ENCODE measurements around the gene MZB1. TPM values are rescaled to one million over a fixed set of nuclear protein-coding genes. Genes with fewer than 3 reads are reported as not detected.

Gene MZB1
- total RNA-seq, 1 donor from 2014 or later, result not detected

DNA sequence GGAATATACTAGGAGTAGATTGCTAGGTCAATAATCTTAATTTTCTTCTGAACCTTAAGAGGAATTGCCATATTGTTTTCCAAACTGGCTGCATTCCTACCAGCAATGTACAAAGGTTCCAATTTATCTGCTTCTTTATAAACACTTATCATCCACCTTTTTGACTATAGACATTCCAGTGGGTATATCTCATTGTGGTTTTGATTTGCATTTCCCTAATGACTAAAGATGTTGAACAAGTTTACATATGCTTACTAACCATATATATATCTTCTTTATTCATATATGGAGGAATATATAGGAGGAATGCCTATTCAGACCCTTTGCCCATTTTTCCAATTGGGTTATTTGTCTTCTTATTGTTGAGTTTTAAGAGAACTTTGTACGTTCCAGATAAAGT is 42.0 kb upstream of the MZB1 start:
- no peak overlapping the region for H3K27ac Mint-ChIP-seq (ENCODE audit: unreplicated experiment)
- H3K27me3 Mint-ChIP-seq (ENCODE audit: unreplicated experiment), result no peaks in the 10 kb centered on the region
- no peaks in the 10 kb centered on the region for H3K4me1 Mint-ChIP-seq (ENCODE audit: low read depth, unreplicated experiment)
- H3K4me3 Mint-ChIP-seq (ENCODE audit: unreplicated experiment), result no peak overlapping the region
- H3K9me3 Mint-ChIP-seq (ENCODE audit: unreplicated experiment), result no peaks in the 10 kb centered on the region
- TF ChIP-seq, protein P1, sequence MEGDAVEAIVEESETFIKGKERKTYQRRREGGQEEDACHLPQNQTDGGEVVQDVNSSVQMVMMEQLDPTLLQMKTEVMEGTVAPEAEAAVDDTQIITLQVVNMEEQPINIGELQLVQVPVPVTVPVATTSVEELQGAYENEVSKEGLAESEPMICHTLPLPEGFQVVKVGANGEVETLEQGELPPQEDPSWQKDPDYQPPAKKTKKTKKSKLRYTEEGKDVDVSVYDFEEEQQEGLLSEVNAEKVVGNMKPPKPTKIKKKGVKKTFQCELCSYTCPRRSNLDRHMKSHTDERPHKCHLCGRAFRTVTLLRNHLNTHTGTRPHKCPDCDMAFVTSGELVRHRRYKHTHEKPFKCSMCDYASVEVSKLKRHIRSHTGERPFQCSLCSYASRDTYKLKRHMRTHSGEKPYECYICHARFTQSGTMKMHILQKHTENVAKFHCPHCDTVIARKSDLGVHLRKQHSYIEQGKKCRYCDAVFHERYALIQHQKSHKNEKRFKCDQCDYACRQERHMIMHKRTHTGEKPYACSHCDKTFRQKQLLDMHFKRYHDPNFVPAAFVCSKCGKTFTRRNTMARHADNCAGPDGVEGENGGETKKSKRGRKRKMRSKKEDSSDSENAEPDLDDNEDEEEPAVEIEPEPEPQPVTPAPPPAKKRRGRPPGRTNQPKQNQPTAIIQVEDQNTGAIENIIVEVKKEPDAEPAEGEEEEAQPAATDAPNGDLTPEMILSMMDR (IDR thresholded peaks at IDR 0.05; ENCODE audit: partially characterized antibody, unreplicated experiment), result no peak
- no peaks in the 10 kb centered on the region for H3K36me3 Mint-ChIP-seq (ENCODE audit: unreplicated experiment)
- no peak for DNase-seq

DNA sequence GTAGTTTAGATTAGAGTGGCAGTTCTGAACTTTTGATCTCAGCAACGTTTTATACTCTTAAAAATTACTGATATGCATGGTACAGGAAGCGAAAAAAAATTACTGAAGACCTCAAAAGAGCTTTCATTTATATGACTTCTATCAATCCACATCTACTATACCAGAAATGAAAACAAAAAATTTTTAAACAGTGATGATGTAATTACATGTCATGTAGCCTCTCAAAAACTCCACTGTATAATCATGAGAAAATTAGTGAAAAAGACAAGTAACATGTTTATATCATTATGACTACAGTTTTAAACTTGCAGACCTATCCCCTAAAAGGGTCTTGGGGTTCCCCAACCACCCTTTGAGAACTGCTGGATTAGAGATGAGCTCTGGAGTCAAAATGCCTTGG is 40.3 kb upstream of the MZB1 start:
- DNase-seq, result no peak
- no peak overlapping the region for H3K27ac Mint-ChIP-seq (ENCODE audit: unreplicated experiment)
- no peaks in the 10 kb centered on the region for H3K9me3 Mint-ChIP-seq (ENCODE audit: unreplicated experiment)
- no peak overlapping the region for H3K4me3 Mint-ChIP-seq (ENCODE audit: unreplicated experiment)
- no peaks in the 10 kb centered on the region for H3K27me3 Mint-ChIP-seq (ENCODE audit: unreplicated experiment)
- TF ChIP-seq, protein P1 (IDR thresholded peaks at IDR 0.05; ENCODE audit: partially characterized antibody, unreplicated experiment), result no peak
- no peaks in the 10 kb centered on the region for H3K4me1 Mint-ChIP-seq (ENCODE audit: low read depth, unreplicated experiment)
- H3K36me3 Mint-ChIP-seq (ENCODE audit: unreplicated experiment), result no peaks in the 10 kb centered on the region

DNA sequence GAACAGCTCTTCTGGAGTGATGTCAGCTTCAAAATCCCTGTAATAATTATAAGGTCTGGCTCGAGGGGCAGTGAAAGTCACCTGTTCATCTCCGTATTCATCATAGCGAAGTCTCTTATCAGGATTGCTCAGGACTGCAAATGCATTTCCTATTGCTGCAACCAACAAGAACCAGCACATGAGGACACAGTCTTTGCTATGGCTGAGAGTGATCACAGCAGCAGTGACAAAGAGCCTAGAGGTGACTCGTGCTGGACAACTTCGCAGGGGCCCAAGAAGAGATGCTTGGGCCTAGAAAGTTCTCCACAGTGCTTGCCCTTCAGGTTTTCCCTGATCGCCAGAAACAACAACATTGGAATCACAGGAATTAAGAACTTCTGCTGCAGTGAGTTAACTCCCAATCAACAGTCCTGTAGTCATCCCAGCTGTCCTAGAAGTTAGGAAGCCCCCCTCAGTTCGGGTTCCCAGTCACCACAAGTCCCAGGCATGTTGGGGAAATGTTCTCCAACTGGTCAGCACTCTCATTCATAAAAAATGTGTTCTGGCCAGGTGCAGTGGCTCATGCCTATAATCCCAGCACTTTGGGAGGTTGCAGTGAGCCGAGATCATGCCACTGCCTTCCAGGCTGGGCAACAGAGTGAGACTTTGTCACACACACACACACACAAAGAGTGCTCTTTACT is 36.6 kb upstream of the MZB1 start:
- Mint-ChIP-seq H3K4me3 (ENCODE audit: unreplicated experiment) (no peak overlapping the region), H3K36me3 (ENCODE audit: unreplicated experiment) (no peaks in the 10 kb centered on the region), H3K27ac (ENCODE audit: unreplicated experiment) (no peak overlapping the region)

DNA sequence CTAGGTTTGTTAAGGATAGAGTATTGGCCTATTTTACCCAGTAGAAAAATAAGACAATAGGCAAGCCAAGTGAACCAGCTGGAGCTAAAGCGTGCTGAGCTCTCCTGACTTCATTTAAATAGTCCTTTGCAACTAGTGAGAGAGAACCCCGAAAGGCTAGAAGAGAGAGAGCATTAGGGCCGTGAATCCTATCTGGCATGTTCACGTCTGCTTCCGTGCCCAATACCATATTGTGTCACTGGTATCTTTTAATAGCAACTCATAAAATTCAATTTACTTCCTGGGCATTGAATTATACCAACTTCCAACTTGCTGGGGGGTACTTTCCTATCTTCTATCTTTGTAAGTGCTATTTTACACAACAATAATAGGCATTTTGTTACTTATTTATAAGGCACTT is 35.8 kb upstream of the MZB1 start:
- Mint-ChIP-seq H3K4me1 (ENCODE audit: low read depth, unreplicated experiment) (no peaks in the 10 kb centered on the region), H3K9me3 (ENCODE audit: unreplicated experiment) (no peaks in the 10 kb centered on the region), H3K36me3 (ENCODE audit: unreplicated experiment) (no peaks in the 10 kb centered on the region), H3K27me3 (ENCODE audit: unreplicated experiment) (no peaks in the 10 kb centered on the region), H3K4me3 (ENCODE audit: unreplicated experiment) (no peak overlapping the region), H3K27ac (ENCODE audit: unreplicated experiment) (no peak overlapping the region)
- TF ChIP-seq, protein P1 (IDR thresholded peaks at IDR 0.05; ENCODE audit: partially characterized antibody, unreplicated experiment), result no peak
- no peak for DNase-seq

More for the DNA sequence above, 36.6 kb upstream of the MZB1 start:
- no peak for DNase-seq
- Mint-ChIP-seq H3K27me3 (ENCODE audit: unreplicated experiment) (no peaks in the 10 kb centered on the region), H3K4me1 (ENCODE audit: low read depth, unreplicated experiment) (no peaks in the 10 kb centered on the region), H3K9me3 (ENCODE audit: unreplicated experiment) (no peaks in the 10 kb centered on the region)
- TF ChIP-seq, protein P1 (IDR thresholded peaks at IDR 0.05; ENCODE audit: partially characterized antibody, unreplicated experiment), result no peak

DNA sequence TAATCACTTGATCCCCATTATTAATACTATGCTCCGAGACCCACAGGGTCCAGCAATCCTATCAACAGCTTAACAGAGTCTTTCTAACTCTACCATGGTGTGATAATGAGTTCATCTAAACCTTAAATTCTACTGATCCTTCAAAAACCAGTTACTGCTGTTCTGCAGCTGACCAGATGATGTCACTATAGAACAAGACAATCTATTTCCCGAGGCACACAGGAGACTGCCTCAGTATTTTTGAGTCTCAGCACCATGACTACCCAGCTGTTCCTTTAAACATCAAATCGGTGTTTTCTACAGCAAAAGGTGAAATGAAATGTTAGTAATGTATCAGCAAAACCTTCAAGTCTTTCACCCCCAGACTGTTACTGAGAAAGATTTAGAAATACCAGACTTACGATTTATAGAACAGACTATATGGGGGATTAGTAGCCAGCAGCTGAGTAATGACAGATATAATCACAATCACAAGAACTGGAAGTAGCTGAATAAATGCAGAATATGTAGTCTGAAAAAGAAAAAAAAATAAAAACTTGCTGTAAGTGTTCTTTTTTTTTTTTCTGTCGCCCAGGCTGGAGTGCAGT is 32.7 kb upstream of the MZB1 start:
- no peaks in the 10 kb centered on the region for H3K36me3 Mint-ChIP-seq (ENCODE audit: unreplicated experiment)

More for the DNA sequence above, 32.7 kb upstream of the MZB1 start:
- H3K9me3 Mint-ChIP-seq (ENCODE audit: unreplicated experiment), result no peaks in the 10 kb centered on the region
- no peaks in the 10 kb centered on the region for H3K27me3 Mint-ChIP-seq (ENCODE audit: unreplicated experiment)
- H3K27ac Mint-ChIP-seq (ENCODE audit: unreplicated experiment), result no peak overlapping the region
- no peaks in the 10 kb centered on the region for H3K4me1 Mint-ChIP-seq (ENCODE audit: low read depth, unreplicated experiment)
- no peak overlapping the region for H3K4me3 Mint-ChIP-seq (ENCODE audit: unreplicated experiment)
- TF ChIP-seq, protein P1 (IDR thresholded peaks at IDR 0.05; ENCODE audit: partially characterized antibody, unreplicated experiment), result peak; percentile 64
- DNase-seq, result no peak

Data from glutamatergic neuron (in vitro differentiated cells).